Activated CD8-positive, alpha-beta memory T cell treated with anti-CD3 and anti-CD28 coated beads, Interleukin-2, amount 50 U/mL, for 24 hours (primary cell): ENCODE results near the gene DCAF16.
"Not testable (repeated sequence)": the region's sequence is repeated elsewhere in the genome, so short reads cannot be mapped to it uniquely, and the experiment has no call there.

Source experiments
- DNase-seq: peaks from one replicate; pipeline ENCODE4 v3.0.0-alpha.2; 2020; ENCODE audit errors: extremely low read depth

DCAF16 gene

GRCh38 chr4:17810260-17811077 lies at the start of gene DCAF16, which contains the start of gene NCAPG:
Gene DCAF16 (minus strand): TSS chr4:17810757. CDS start chr4:17804141, 6,616 bp downstream.
Gene NCAPG (plus strand): TSS chr4:17810979. CDS start chr4:17811078, 99 bp downstream.
- peak; percentile 99 for DNase-seq

- no peak for DNase-seq
Observed at GRCh38 chr4:17859793-17860406, 49.3 kb upstream of the DCAF16 start.

- no peak for DNase-seq
Observed at GRCh38 chr4:17854036-17854435, 43.5 kb upstream of the DCAF16 start.

- no peak for DNase-seq
Observed at GRCh38 chr4:17851959-17852358, 41.4 kb upstream of the DCAF16 start.

- not testable (repeated sequence) for DNase-seq
Observed at GRCh38 chr4:17850295-17850694, 39.7 kb upstream of the DCAF16 start.

GRCh38 chr4:17846266-17846665 lies 35.7 kb upstream of the DCAF16 start:
- no peak for DNase-seq

- DNase-seq, result no peak
Observed at GRCh38 chr4:17823871-17824669, 13.5 kb upstream of the DCAF16 start.

- no peak for DNase-seq
Observed at GRCh38 chr4:17817027-17817426, 6.5 kb upstream of the DCAF16 start.

GRCh38 chr4:17816142-17816541 lies 5.6 kb upstream of the DCAF16 start:
- DNase-seq, result no peak

- no peak for DNase-seq
Observed at GRCh38 chr4:17814140-17814539, 3.6 kb upstream of the DCAF16 start.

- DNase-seq, result no peak
Observed at GRCh38 chr4:17812801-17813200, 2.2 kb upstream of the DCAF16 start.

GRCh38 chr4:17812125-17812524 lies 1.6 kb upstream of the DCAF16 start:
- DNase-seq, result no peak

GRCh38 chr4:17811078-17811603 lies 584 bp upstream of the DCAF16 start:
- no peak for DNase-seq

GRCh38 chr4:17809667-17810066 lies 890 bp downstream of the DCAF16 start:
- no peak for DNase-seq

- DNase-seq, result no peak
Observed at GRCh38 chr4:17807446-17807845, 3.1 kb downstream of the DCAF16 start.

GRCh38 chr4:17805580-17806155 lies 4.9 kb downstream of the DCAF16 start:
- DNase-seq, result no peak

- no peak for DNase-seq
Observed at GRCh38 chr4:17797808-17798207, 12.7 kb downstream of the DCAF16 start.

- no peak for DNase-seq
Observed at GRCh38 chr4:17794730-17795129, 15.8 kb downstream of the DCAF16 start.

GRCh38 chr4:17788956-17789355 lies 21.6 kb downstream of the DCAF16 start:
- DNase-seq, result no peak

GRCh38 chr4:17787315-17787714 lies 23.2 kb downstream of the DCAF16 start:
- no peak for DNase-seq

GRCh38 chr4:17786567-17786966 lies 24.0 kb downstream of the DCAF16 start:
- no peak for DNase-seq

- DNase-seq, result no peak
Observed at GRCh38 chr4:17785858-17786257, 24.7 kb downstream of the DCAF16 start.
